Measurements from ENCODE around the gene PCAT6.

DNA sequence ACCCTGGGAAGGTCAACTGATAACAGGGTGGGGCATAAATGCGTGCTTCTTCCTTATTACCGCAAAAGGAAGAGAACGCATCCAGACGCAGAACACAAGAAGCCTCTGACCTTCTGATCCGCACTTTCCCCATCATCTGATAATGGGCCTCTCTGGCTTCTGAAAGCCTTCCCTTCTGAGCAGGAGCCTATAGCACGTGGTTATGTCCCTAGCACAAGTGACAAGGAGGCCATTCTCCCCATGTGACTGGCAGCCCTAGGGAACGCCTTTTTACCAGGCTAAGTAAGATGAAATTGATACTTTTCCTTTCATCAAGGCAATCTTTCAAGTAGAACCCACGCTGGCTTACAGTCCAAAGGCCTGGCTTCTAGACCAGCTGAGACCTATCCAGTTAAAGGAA lies 44.0 kb downstream of the PCAT6 start:
- TF ChIP-seq POLR2AphosphoS5 (IDR thresholded peaks at IDR 0.05; ENCODE audit: low read depth, low read length): no peak
- TF ChIP-seq, protein P1, sequence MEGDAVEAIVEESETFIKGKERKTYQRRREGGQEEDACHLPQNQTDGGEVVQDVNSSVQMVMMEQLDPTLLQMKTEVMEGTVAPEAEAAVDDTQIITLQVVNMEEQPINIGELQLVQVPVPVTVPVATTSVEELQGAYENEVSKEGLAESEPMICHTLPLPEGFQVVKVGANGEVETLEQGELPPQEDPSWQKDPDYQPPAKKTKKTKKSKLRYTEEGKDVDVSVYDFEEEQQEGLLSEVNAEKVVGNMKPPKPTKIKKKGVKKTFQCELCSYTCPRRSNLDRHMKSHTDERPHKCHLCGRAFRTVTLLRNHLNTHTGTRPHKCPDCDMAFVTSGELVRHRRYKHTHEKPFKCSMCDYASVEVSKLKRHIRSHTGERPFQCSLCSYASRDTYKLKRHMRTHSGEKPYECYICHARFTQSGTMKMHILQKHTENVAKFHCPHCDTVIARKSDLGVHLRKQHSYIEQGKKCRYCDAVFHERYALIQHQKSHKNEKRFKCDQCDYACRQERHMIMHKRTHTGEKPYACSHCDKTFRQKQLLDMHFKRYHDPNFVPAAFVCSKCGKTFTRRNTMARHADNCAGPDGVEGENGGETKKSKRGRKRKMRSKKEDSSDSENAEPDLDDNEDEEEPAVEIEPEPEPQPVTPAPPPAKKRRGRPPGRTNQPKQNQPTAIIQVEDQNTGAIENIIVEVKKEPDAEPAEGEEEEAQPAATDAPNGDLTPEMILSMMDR (IDR thresholded peaks at IDR 0.05): no peak
- TF ChIP-seq, protein P2, sequence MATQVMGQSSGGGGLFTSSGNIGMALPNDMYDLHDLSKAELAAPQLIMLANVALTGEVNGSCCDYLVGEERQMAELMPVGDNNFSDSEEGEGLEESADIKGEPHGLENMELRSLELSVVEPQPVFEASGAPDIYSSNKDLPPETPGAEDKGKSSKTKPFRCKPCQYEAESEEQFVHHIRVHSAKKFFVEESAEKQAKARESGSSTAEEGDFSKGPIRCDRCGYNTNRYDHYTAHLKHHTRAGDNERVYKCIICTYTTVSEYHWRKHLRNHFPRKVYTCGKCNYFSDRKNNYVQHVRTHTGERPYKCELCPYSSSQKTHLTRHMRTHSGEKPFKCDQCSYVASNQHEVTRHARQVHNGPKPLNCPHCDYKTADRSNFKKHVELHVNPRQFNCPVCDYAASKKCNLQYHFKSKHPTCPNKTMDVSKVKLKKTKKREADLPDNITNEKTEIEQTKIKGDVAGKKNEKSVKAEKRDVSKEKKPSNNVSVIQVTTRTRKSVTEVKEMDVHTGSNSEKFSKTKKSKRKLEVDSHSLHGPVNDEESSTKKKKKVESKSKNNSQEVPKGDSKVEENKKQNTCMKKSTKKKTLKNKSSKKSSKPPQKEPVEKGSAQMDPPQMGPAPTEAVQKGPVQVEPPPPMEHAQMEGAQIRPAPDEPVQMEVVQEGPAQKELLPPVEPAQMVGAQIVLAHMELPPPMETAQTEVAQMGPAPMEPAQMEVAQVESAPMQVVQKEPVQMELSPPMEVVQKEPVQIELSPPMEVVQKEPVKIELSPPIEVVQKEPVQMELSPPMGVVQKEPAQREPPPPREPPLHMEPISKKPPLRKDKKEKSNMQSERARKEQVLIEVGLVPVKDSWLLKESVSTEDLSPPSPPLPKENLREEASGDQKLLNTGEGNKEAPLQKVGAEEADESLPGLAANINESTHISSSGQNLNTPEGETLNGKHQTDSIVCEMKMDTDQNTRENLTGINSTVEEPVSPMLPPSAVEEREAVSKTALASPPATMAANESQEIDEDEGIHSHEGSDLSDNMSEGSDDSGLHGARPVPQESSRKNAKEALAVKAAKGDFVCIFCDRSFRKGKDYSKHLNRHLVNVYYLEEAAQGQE (IDR thresholded peaks at IDR 0.05; ENCODE audit: insufficient read depth in 1 of 2, low read depth in 2 of 2, low read length in 1 of 2): no peak

Measured in Panc1 (cell line).